Left hindlimb (tissue), 1 donor: ENCODE results near the gene LAMC3.

Source experiments
- DNase-seq: peaks from one replicate; pipeline ENCODE4 v3.0.0-alpha.2; 2018

The LAMC3 gene

GRCh38 chr9:131008909-131009618 is at the start of gene LAMC3:
Gene LAMC3, plus strand, starts transcription at chr9:131009174. Its CDS starts 41 bp downstream, at chr9:131009215.
- peak; percentile 52 for DNase-seq

DNA sequence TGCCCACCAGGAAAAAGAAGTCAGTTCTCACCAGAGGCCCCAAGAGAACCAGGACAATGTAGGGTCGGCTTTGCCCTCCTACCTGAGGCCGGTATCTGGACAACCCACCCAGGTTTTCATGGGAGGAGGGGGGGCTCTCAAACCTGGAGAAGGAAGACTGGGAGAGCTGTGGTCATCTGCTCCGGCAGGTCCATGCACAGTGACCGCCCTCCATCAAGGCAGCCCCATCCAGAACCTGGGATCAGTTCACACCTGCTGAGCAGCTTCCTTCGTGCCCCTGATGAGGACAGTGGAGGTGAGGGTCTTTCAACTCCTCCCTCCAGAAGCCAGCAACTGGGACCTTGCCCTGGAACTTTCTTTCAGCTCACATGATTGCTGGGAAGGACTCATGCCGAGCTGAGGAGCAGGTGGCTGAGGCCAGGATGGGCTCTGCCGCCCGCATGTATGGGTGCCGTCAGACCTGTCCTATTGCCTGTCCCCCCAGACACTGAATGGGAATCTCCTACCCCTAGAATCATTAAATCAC is 49.1 kb upstream of the LAMC3 start:
- DNase-seq: no peak

GRCh38 chr9:130960522-130961378 is 48.2 kb upstream of the LAMC3 start:
- DNase-seq: no peak

DNA sequence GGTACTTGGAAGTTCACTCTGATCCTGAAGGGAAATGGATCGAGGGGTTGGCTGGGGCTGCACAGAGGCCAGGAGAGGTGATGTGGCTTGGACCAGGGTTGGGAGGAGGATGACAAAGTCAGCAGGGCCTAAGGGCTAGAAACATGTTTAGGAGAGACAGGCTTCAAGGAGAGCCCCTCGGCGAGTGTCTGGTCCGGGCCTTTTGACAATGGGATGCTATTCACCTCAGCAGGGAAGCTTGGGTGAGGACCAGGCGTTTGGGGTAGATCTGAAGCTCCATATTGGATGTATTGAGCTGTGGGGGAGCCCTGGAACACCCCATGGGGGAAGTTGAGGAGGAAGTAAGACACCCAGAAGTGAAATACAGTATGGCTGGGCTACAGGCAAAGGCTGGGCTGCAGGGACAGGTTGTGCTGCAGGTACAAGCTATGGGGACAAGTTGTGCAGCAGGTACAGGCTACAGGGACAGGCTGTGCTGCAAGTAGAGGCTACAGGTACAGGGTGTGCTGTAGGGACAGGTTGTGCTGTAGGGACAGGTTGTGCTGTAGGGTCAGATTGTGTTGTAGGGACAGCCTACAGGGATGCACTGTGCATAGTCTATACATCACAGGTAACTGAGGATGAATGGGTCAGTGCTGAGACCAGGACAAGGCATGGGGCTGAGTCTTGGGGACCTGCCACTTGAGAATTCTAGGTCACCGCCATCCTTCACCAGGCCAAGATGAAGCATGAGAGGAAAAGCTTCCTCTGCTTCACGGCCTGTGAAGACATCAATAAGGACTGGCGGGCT is 47.3 kb upstream of the LAMC3 start:
- DNase-seq: no peak

DNA sequence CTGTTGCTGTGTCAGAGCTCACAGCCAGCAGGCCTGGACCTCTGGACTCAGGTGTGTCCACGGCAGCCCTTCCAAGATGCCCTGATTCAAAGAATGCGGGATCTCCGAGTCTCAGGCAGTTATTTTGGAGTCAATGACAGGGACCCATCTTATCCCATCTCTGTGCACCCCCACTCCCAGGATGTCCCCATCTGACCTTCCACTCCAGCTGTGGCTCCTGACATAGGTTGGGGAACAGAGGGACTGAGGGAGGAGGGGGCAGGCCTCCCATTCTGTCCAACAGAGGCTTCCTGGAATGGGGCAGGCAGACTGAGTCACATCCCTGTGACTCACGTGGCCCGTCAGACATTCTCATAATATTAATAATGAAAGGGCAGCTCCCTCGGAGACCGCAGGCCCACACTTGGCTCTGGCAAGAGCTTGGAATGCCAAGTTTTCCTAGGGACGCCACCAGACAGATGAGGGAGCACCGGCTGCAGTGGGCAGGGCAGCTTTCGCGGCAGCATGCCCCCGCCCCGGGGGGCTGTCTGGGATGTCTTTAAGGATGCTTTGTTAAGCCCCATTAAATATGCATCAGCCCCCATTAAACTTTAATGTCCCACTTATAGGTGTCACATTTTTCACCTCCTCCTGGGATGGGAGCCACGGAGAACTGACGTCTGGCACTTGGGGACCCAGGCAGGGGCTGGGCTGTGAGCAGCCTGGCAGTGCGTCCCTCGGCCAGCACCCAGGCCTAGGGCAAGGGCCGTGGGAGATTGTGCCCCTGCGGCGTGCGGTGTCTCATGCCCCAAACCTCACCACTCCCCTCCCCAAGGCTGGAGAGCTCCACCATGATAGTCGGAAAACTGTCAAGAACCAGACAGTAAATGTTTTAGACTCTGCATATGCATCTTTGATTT is 46.3 kb upstream of the LAMC3 start:
- no peak for DNase-seq

GRCh38 chr9:130963337-130963908 is 45.6 kb upstream of the LAMC3 start:
- no peak for DNase-seq

GRCh38 chr9:130963916-130964315 is 45.1 kb upstream of the LAMC3 start:
- DNase-seq: no peak

DNA sequence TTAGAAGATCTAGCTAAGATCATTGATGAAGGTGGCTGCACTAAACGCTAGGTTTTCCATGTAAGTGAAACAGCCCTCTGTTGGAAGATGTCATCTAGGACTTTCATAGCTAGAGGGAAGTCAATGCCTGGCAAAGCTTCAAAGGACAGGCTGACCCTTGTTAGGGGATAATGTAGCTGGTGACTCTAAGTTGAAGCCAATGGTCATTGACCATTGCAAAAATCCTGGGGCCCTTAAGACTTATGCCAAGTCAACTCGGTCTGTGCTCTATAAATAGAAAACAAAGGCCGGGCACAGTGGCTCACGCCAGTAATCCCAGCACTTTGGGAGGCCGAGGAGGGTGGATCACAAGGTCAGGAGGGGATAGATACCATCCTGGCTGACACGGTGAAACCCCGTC is 43.3 kb upstream of the LAMC3 start:
- no peak for DNase-seq

DNA sequence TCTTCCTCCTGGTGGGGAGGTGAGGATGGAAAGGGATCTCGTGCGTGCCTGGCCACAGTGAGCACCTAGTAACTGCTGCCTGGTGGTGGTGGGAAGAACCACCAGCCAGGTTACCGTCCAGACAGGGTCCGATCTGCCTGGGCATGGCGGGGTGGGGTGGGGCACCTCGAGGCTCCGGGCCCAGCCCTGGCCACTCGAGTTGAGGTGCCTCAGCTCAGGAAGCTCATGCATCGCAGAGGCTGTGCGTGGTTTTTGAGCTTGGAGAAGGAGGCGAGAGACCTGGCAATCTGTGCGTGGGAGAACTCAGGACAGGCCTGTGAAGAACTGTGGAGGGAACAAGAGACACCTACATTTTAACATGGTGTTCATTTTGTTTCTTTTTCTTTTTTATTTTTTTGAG is 38.9 kb upstream of the LAMC3 start:
- no peak for DNase-seq

DNA sequence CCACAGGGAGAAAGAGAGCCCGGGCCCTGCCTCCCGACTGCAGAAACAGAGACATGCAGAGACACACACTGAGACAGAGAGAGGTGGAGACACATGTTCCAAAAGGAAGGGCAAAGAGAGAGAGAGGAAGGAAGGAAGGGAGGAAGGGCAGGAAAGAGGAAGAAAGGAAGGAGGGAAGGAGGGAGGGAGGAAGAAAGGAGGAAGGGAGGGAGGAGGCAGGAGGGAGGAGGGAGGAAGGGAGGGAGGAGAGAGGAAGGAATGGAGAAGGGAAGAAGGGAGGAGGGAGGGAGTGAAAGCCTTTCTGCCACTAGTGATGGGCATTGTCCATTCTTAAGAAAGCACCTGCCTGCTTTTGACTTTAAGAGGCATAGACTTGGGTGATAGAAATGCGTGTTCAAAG is 38.1 kb upstream of the LAMC3 start:
- DNase-seq: no peak

GRCh38 chr9:130971294-130971849 is 37.6 kb upstream of the LAMC3 start:
- DNase-seq: no peak

DNA sequence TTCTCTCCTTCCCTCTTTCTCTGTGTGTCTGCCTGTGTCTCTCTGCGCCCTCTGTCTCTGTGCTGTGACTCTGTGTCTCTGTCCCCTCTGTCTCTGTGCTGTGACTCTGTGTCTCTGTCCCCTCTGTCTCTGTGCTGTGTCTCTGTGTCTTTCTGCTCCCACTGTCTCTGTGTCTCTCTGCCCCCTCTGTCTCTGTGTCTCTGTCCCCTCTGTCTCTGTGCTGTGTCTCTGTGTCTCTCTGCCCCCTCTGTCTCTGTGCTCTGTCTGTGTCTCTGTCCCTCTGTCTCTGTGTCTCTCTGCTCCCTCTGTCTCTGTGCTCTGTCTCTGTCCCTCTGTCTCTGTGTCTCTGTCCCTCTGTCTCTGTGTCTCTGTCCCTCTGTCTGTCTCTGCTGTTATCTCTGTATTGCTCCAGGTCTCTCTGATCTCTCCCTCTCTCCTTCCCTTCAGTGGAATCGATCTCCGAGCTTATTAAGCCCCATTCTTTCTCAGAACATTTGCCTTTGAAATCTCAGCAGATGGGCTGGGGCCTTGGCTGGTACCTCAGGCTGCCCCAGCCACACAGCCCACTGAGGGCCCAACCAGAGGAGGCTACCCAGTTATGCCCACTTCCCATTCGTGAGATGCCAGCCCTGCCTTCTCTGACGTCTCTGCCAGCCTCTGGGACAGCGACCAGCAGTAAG is 36.6 kb upstream of the LAMC3 start:
- DNase-seq: no peak

DNA sequence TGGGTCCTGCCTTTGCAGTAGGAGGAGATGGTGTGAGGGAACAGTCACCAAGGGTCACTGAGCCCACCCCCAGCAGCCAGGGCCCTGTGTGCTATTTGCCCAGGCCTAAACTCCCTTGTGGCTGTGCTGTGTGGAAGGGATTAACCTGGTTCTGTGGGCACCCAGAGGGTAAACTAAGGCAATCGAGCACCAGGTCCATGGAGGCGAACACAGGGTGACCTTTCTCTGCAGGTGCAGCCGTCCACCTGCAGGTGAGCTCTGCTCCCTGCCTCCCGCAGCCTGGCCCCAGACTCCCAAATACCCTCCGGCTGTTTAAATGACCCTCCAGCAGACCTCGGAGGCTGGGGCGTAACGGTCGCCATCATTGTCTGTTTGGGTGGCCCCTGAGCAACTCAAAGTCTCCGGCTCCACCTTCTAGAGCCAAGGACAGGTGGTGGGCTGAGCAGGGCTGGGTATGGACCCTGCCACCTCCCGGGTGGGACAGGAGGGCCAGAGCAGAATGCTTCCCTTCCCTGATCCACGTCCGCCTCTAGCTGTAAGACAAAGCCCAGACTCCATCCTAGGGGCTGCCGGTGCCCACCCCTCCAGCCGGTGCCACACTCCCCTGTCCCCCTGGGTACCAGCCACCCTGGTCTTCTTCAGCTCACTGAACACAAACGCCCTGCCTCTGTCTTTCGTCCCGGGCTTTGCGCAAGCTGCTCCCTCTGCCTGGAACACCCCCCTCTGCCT is 35.9 kb upstream of the LAMC3 start:
- DNase-seq: no peak

DNA sequence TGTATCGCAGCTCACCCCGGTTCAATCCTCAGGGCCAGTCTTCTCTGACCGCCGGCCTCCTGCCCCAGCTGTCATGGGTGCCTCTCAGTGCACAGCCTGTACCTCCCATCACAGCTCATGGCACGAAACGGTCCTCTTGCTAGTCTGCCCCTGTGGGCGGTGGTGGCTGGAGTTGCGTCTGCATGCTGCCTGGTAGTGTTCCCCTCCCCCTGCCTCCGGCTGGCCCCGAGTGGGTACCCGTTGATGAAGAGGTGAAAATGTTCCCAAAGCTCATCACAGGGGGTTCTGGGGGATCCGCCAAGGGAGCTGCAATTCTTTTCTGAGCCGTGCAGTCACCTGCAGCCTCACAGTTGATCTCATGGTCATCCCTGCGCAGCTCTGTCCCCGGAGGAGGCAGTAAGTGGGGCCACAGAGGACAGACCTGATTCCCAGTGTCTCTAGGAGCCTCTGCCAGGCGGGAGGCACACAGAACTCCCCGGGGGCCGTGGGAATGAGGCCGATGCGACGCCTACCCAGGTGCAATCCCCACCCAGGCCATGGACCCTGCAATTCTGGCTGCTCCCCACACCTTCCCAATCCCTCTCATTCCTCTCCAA is 35.2 kb upstream of the LAMC3 start:
- no peak for DNase-seq

GRCh38 chr9:130974697-130975096 is 34.3 kb upstream of the LAMC3 start:
- no peak for DNase-seq

DNA sequence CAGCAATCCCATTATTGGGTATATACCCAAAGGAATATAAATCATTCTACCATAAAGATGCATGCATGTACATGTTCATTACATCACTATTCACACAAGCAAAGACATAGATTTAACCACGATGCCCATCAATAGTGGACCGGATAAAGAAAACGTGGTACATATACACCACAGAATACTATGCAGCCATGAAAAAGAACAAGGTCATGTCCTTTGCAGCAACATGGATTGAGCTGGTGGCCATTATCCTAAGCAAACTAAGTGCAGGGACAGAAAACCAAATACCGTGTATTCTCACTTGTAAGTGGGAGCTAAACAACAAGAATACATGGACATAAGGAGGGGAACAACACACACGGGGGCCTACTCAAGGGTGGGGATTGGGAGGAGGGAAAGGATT is 33.8 kb upstream of the LAMC3 start:
- no peak for DNase-seq

DNA sequence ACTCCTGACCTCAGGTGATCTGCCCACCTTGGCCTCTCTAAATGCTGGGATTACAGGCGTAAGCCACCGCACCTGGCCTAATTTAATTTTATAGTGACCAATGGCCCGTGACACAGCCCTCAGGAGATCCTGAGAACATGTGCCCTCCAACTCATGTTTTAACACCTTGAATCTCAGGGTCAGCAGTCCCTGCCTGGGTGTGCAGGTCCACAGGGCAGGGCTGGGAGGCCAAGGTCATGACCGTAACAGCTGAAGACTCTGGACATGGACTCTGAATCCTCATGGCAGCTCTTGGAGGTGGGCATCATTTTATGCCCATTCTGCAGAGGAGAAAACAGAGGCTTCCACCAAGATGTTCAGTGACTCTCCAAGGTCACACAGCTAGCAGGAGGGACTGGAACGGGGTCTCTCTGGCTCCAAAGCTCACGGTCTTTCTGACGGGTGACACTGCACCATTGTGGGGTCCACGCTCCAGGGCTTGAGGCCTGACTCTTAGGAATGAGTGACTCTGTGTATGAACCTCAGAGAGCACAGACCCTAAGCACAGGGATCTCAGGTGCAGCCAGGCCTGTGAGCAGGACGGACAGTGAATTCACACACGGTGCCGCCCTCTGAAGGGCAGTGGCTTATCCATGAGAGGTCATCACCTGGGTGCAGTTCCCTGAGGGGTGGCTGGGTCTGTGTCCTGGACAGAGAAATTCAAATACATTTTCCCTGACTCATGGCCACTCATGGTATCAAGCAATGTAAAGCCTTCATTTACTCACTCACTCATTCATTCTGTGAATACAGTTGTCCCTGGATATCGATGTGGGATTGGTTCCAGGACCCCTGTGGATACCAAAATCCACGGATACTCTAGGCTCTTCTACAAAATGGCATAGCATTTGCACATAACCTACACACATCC is 32.8 kb upstream of the LAMC3 start:
- no peak for DNase-seq

- no peak for DNase-seq
These were observed 31.2 kb upstream of the LAMC3 start for GRCh38 chr9:130977811-130978221.
